Measurements from ENCODE around the gene DPP6. TPM values are rescaled to one million over a fixed set of nuclear protein-coding genes. Genes with fewer than 3 reads are reported as not detected.

Gene DPP6
- total RNA-seq, 3 donors from 2014 or later (not counting 1 experiment from before 2014, with no cell fraction given), result not detected

- Mint-ChIP-seq H3K27me3 (ENCODE audit: low read depth in 2 of 2) (no peaks in the 10 kb centered on the region), H3K4me1 (no peaks in the 10 kb centered on the region), H3K4me3 (no peak overlapping the region), H3K27ac (no peak overlapping the region), H3K36me3 (no peaks in the 10 kb centered on the region), H3K9me3 (peaks cover 8 to 19% of the 10 kb centered on the region in 2 donors)
- Histone ChIP-seq H3K4me3 (ENCODE audit: low read length) (no peak overlapping the region), H3K27ac (ENCODE audit: low read length) (no peak overlapping the region), H3K27me3 (ENCODE audit: control insufficient read depth, insufficient read depth, low read length) (no peaks in the 10 kb centered on the region), H3K9me3 (ENCODE audit: control insufficient read depth, insufficient read depth, low read length) (peaks cover 13% of the 10 kb centered on the region), H3K36me3 (ENCODE audit: control insufficient read depth, insufficient read depth, low read length) (no peaks in the 10 kb centered on the region), H3K4me1 (ENCODE audit: control insufficient read depth, insufficient read depth, low read length) (no peaks in the 10 kb centered on the region)
- 95% methylated on average over 1 of the region's 1 CpG for whole genome bisulfite sequencing (ENCODE audit: insufficient coverage)
- intact Hi-C loops (cut with micrococcal nuclease), result no loop called here
- TF ChIP-seq, protein P1, sequence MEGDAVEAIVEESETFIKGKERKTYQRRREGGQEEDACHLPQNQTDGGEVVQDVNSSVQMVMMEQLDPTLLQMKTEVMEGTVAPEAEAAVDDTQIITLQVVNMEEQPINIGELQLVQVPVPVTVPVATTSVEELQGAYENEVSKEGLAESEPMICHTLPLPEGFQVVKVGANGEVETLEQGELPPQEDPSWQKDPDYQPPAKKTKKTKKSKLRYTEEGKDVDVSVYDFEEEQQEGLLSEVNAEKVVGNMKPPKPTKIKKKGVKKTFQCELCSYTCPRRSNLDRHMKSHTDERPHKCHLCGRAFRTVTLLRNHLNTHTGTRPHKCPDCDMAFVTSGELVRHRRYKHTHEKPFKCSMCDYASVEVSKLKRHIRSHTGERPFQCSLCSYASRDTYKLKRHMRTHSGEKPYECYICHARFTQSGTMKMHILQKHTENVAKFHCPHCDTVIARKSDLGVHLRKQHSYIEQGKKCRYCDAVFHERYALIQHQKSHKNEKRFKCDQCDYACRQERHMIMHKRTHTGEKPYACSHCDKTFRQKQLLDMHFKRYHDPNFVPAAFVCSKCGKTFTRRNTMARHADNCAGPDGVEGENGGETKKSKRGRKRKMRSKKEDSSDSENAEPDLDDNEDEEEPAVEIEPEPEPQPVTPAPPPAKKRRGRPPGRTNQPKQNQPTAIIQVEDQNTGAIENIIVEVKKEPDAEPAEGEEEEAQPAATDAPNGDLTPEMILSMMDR (IDR thresholded peaks at IDR 0.05), result no peak
- ATAC-seq, result no peak
- no peak for DNase-seq
These were observed 601.1 kb downstream of the DPP6 start for GRCh38 chr7:154653281-154653680.

DNA sequence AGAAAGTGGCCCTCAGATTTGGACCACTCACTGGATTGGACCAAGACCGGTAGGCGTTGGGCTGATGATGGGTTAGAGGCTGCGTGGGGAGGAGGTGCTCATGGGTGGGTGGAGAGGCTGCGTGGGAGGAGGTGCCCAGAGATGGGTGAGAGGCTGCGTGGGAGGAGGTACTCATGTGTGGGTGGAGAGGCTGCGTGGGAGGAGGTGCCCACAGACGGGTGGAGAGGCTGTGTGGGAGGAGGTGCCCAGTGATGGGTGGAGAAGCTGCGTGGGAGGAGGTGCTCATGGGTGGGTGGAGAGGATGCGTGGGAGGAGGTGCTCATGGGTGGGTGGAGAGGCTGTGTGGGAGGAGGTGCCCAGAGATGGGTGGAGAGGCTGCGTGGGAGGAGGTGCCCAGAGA is 604.4 kb downstream of the DPP6 start:
- intact Hi-C loops (cut with micrococcal nuclease), result no loop called here
- Mint-ChIP-seq H3K36me3 (no peaks in the 10 kb centered on the region), H3K27ac (no peak overlapping the region), H3K9me3 (peaks cover 12 to 24% of the 10 kb centered on the region in 2 donors), H3K4me3 (no peak overlapping the region), H3K27me3 (ENCODE audit: low read depth in 2 of 2) (no peaks in the 10 kb centered on the region), H3K4me1 (no peaks in the 10 kb centered on the region)
- Histone ChIP-seq H3K36me3 (ENCODE audit: control insufficient read depth, insufficient read depth, low read length) (no peaks in the 10 kb centered on the region), H3K27me3 (ENCODE audit: control insufficient read depth, insufficient read depth, low read length) (no peaks in the 10 kb centered on the region), H3K4me1 (ENCODE audit: control insufficient read depth, insufficient read depth, low read length) (no peaks in the 10 kb centered on the region), H3K4me3 (ENCODE audit: low read length) (no peak overlapping the region), H3K9me3 (ENCODE audit: control insufficient read depth, insufficient read depth, low read length) (peaks cover 10% of the 10 kb centered on the region), H3K27ac (ENCODE audit: low read length) (no peak overlapping the region)
- DNase-seq (no peak), ATAC-seq (no peak)
- TF ChIP-seq, protein P1 (IDR thresholded peaks at IDR 0.05), result no peak
- WGBS (ENCODE audit: insufficient coverage), result 91% methylated on average over 8 of the region's 10 CpGs

GRCh38 chr7:154666768-154667167 is 614.6 kb downstream of the DPP6 start:
- no peak overlapping the region for H3K27ac Mint-ChIP-seq
- Histone ChIP-seq H3K27me3 (ENCODE audit: control insufficient read depth, insufficient read depth, low read length) (no peaks in the 10 kb centered on the region), H3K9me3 (ENCODE audit: control insufficient read depth, insufficient read depth, low read length) (peaks cover 3% of the 10 kb centered on the region), H3K4me1 (ENCODE audit: control insufficient read depth, insufficient read depth, low read length) (no peaks in the 10 kb centered on the region), H3K27ac (ENCODE audit: low read length) (no peak overlapping the region), H3K4me3 (ENCODE audit: low read length) (no peak overlapping the region), H3K36me3 (ENCODE audit: control insufficient read depth, insufficient read depth, low read length) (no peaks in the 10 kb centered on the region)
- peaks cover 6 to 12% of the 10 kb centered on the region in 2 donors for H3K9me3 Mint-ChIP-seq
- no peaks in the 10 kb centered on the region for H3K27me3 Mint-ChIP-seq (ENCODE audit: low read depth in 2 of 2)
- H3K4me3 Mint-ChIP-seq, result no peak overlapping the region
- WGBS (ENCODE audit: insufficient coverage), result 75% methylated on average over 1 of the region's 1 CpG
- intact Hi-C loops (cut with micrococcal nuclease), result no loop called here
- TF ChIP-seq, protein P1 (IDR thresholded peaks at IDR 0.05), result no peak
- no peaks in the 10 kb centered on the region for H3K4me1 Mint-ChIP-seq
- no peaks in the 10 kb centered on the region for H3K36me3 Mint-ChIP-seq
- ATAC-seq (no peak), DNase-seq (no peak)

DNA sequence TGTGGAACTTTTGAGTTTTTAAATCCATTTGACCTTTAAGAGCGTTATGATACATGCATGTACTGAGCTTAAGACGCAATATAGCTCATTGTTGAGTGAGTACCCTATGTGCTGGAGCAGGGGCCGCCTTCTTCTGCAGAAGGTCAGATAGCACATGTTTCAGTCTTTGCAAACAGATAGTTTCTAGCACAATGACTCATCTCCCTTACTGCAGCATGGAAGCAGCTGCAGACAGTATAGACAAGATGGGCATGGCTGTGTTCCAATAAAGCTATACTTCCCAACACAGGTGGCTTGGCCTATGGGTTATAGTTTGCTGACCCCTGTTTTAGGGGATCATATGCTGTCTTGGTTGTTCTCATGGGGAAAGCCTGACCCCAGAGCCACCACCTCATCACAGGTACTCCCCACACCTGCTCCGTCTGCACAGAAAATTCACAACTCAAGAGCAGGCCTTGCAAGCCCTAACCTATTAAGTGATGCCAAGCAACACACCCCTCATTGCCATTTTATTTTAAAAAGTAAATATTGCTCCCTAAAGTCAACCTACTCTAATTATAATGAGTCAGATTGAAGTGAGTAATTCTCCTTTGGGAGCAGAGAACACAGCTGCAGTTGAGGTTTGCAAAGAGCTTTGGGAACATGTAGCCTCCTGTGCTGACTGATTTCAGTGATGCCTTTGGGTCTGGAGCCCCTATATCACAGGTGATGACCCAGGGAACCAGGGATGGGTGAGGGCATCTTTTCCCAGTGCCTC is 620.6 kb downstream of the DPP6 start:
- Mint-ChIP-seq H3K27ac (no peak overlapping the region), H3K27me3 (ENCODE audit: low read depth in 2 of 2) (no peaks in the 10 kb centered on the region), H3K4me1 (no peaks in the 10 kb centered on the region), H3K4me3 (no peak overlapping the region), H3K9me3 (peaks cover 5 to 13% of the 10 kb centered on the region in 2 donors), H3K36me3 (no peaks in the 10 kb centered on the region)
- no peak for ATAC-seq
- Histone ChIP-seq H3K9me3 (ENCODE audit: control insufficient read depth, insufficient read depth, low read length) (no peaks in the 10 kb centered on the region), H3K27ac (ENCODE audit: low read length) (no peak overlapping the region), H3K36me3 (ENCODE audit: control insufficient read depth, insufficient read depth, low read length) (no peaks in the 10 kb centered on the region), H3K27me3 (ENCODE audit: control insufficient read depth, insufficient read depth, low read length) (no peaks in the 10 kb centered on the region), H3K4me1 (ENCODE audit: control insufficient read depth, insufficient read depth, low read length) (no peaks in the 10 kb centered on the region), H3K4me3 (ENCODE audit: low read length) (no peak overlapping the region)
- DNase-seq, result no peak
- intact Hi-C loops (cut with micrococcal nuclease), result no loop called here
- TF ChIP-seq, protein P1 (IDR thresholded peaks at IDR 0.05), result no peak
- WGBS (ENCODE audit: insufficient coverage), result 90% methylated on average over 4 of the region's 4 CpGs

Data from natural killer cell (primary cell).